Epidermal melanocyte (primary cell): ENCODE measurements around the gene TNFAIP3.
A peak's percentile ranks its signal among the peaks of the same experiment; 100 is the strongest.
"Not testable (repeated sequence)": the region's sequence is repeated elsewhere in the genome, so short reads cannot be mapped to it uniquely, and the experiment has no call there.

Experiments used
- DNase-seq: peaks from one replicate; pipeline ENCODE4 v3.0.0; 2011; ENCODE audit warnings: low spot score; ENCODE audit not compliant: insufficient read length

The TNFAIP3 gene

GRCh38 chr6:137866914-137867684, at the start of gene TNFAIP3:
TNFAIP3 (plus strand) TSS chr6:137867259; CDS start chr6:137871228, 3,969 bp downstream.
- DNase-seq: peak; percentile 72

- no peak for DNase-seq
These were observed 48.6 kb upstream of the TNFAIP3 start for GRCh38 chr6:137818440-137818839.

- no peak for DNase-seq
These were observed 47.3 kb upstream of the TNFAIP3 start for GRCh38 chr6:137819740-137820139.

GRCh38 chr6:137820425-137820824, 46.6 kb upstream of the TNFAIP3 start:
- no peak for DNase-seq

- no peak for DNase-seq
These were observed 46.1 kb upstream of the TNFAIP3 start for GRCh38 chr6:137820952-137821351.

GRCh38 chr6:137821491-137821890, 45.6 kb upstream of the TNFAIP3 start:
- no peak for DNase-seq

- no peak for DNase-seq
These were observed 43.1 kb upstream of the TNFAIP3 start for GRCh38 chr6:137823826-137824555.

GRCh38 chr6:137824556-137824879, 42.5 kb upstream of the TNFAIP3 start:
- no peak for DNase-seq

- DNase-seq: no peak
These were observed 42.2 kb upstream of the TNFAIP3 start for GRCh38 chr6:137824896-137825295.

- no peak for DNase-seq
These were observed 39.6 kb upstream of the TNFAIP3 start for GRCh38 chr6:137827411-137827940.

- DNase-seq: no peak
These were observed 38.9 kb upstream of the TNFAIP3 start for GRCh38 chr6:137827977-137828810.

- no peak for DNase-seq
These were observed 37.4 kb upstream of the TNFAIP3 start for GRCh38 chr6:137829641-137830083.

GRCh38 chr6:137830511-137830911, 36.5 kb upstream of the TNFAIP3 start:
- DNase-seq: no peak

GRCh38 chr6:137832110-137832509, 34.9 kb upstream of the TNFAIP3 start:
- no peak for DNase-seq

GRCh38 chr6:137834508-137834907, 32.6 kb upstream of the TNFAIP3 start:
- no peak for DNase-seq

GRCh38 chr6:137836788-137837187, 30.3 kb upstream of the TNFAIP3 start:
- DNase-seq: no peak

GRCh38 chr6:137838090-137838489, 29.0 kb upstream of the TNFAIP3 start:
- DNase-seq: not testable (repeated sequence)

GRCh38 chr6:137838597-137838996, 28.5 kb upstream of the TNFAIP3 start:
- DNase-seq: not testable (repeated sequence)

GRCh38 chr6:137839076-137839475, 28.0 kb upstream of the TNFAIP3 start:
- no peak for DNase-seq

- no peak for DNase-seq
These were observed 26.8 kb upstream of the TNFAIP3 start for GRCh38 chr6:137840252-137840651.

- DNase-seq: no peak
These were observed 23.8 kb upstream of the TNFAIP3 start for GRCh38 chr6:137843211-137843610.

GRCh38 chr6:137844327-137844726, 22.7 kb upstream of the TNFAIP3 start:
- not testable (repeated sequence) for DNase-seq
